SU-DHL-6 (cell line): Measurements from ENCODE around the gene NKX6-2.

Experiments used
- CTCF ChIP-seq: fragments of 200-600 bp; sonication (generic); IDR thresholded peaks from one replicate; pipeline ENCODE4 v1.5.1; 2017; ENCODE audit warnings: antibody characterized with exemption, mild to moderate bottlenecking, low read length, moderate library complexity; ENCODE audit not compliant: insufficient read depth, poor library complexity, severe bottlenecking
- EZH2phosphoT487 ChIP-seq: fragments of 200-600 bp; sonication (generic), shearing (Covaris generic); conservative IDR thresholded peaks from 2 replicates; pipeline ENCODE4 v1.6.1; 2018; ENCODE audit warnings: mild to moderate bottlenecking, antibody characterized with exemption, low read length, moderate library complexity, mixed read lengths

DNA sequence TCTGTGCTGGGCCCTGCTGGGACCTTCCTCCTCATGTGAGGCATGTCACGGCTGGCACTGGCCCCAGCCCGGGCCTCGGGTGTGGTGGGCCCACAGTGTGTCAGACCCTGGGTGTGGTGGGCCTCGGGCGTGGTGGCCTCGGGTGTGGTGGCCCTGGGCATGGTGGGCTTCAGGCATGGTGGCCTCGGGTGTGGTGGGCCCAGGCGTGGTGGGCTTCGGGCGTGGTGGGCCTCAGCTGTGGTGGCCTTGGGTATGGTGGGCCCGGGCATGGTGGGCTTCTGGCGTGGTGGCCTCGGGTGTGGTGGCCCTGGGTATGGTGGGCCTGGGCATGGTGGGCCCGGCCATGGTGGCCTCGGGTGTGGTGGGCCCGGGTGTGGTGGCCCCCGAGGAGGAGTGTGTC lies 40.4 kb downstream of the NKX6-2 start:
- no peak for TF ChIP-seq CTCF
- no peak for TF ChIP-seq EZH2phosphoT487
